ENCODE results near the gene PTPN14.

Gene PTPN14

DNA sequence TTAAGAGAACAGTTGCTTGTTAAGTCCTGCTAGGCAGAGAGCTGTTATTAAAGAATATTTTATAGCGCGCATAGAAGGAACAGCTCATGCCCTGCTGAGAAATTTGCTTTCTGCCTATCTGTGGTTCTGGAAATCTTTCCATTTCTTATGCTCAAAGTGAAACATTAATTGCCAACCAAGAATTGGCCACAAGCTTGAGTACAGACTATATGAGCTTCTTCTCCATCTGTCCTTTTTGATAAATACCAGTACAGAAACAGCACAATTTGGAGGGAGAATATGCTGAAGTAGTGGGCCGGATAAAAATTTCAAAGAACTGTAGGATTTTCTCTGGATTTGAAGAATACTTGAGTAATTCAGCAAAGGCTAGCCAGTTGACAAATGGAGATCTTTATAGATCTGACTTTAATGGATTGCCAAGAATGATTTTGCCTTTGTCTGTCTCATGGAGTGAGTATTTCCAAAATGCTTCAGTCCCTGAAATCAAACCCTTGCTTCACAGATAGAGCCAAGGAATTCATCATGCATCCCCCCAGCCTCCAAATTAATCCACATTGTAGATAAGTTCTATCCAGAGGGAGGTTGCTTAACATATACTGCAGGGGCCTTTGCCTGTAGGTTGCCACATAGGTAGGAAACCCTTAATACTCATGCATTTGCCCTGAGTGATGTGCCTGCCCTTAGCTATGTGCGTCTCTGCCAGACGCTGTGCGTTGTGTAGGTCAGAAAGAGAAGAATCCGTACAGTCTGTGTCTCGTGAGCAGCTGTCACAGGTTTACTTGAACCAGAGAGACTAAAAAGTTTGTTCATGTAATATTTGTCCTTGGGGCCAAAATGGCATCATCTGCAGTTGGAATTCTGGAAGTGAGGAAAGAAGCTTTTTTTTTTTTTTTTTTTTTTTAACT is 226.3 kb downstream of the PTPN14 start:
- Mint-ChIP-seq H3K36me3 (peaks cover 1% of the 10 kb centered on the region), H3K9me3 (no peaks in the 10 kb centered on the region)
- no peak for ATAC-seq

DNA sequence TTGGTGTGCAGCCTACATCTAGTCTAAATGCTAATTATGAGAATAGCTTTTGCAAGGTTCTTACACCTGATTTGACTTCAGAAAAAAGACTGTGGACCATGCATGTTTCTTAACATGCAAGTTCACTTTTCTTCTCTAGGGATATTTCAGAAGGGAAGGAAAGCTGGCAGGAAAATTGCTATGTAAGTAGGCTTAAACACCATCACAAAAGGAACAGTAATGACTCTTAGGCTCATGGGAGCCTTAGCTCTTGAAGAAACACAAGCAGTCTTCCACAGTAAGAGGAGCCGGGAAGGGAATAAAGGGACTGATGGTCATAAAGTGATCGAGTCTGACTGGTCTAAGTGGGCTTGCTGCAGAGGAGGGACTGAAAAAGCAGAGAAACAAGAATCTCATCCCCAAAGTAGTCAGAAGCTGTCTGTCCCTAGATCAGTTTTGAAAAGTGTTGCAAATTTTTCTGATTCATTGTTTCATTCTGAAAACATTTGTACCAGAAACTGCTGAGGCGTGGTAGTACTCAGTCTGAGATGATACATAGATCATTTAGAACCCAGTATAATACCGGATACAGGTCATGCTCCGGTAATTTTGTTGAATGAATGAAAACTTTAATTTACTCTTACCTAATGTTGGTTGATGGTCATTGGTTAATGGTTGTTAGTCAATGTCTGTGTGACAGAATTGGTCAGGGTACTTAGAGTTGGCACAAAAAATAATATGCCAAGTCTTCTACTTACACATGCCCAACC is 229.5 kb downstream of the PTPN14 start:
- Mint-ChIP-seq H3K27ac (no peak overlapping the region), H3K27me3 (no peaks in the 10 kb centered on the region), H3K9me3 (no peaks in the 10 kb centered on the region), H3K4me3 (no peak overlapping the region), H3K4me1 (peaks cover 16% of the 10 kb centered on the region), H3K36me3 (peaks cover 20% of the 10 kb centered on the region)
- peak; percentile 39 for ATAC-seq

More for the DNA sequence above, 226.3 kb downstream of the PTPN14 start:
- Mint-ChIP-seq H3K27me3 (no peaks in the 10 kb centered on the region), H3K4me1 (peaks cover 22% of the 10 kb centered on the region), H3K27ac (no peak overlapping the region), H3K4me3 (no peak overlapping the region)

DNA sequence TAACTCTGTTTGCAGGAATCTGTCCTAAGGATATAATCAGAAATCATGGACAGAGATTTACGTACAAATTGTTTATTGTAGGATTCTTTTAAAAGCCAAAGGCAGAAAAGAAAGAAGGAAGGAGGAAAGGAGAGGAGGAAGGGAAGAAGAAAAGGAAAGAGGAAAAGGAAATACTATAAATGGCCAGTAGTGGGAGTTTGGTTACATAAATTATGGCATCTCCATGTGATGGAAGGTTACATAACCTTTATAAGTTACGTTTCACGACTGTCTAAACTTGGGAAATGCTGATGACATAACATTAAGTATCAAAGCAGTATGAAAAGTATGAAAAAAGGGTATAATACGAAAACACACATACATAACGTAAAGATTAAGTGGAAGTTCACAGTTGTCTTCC is 231.5 kb downstream of the PTPN14 start:
- peaks cover 9% of the 10 kb centered on the region for H3K4me1 Mint-ChIP-seq
- H3K27ac Mint-ChIP-seq, result no peak overlapping the region

DNA sequence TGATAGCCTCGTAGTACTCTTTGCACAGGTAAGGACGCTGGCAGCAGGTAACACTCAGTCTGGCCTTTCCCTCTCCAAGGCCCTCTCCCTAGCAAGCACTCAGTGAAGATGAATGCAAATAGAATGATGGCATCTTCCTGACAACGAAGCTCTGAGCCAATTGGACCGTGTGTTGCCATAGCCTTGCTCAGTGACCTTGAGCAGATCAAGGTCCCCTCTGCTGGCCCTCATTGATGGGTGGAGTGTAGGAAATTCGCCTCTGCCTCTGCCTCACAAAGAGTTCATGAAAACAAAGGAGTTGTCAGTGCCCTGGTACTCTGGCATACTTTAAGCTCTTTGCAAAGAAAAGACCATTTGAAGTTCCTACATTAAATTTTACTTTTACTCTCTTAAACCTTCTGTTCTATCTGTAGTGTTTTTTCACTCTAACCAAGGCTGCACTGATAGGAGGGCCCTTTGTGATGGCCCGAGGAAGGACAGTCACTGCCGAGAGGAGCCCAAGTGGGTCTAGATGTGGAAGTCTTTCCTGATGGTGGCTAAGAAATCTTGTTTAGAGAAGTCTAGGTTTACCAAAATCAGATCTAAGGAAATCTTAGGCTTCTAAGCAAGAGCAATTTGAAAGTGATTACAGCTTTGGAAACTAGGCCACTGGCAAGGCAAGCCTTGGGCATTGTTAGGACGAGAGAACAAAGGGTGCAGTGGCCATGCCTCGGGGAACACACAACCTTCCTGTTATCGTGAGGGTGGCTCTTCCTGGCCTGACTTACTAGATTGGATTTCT is 232.3 kb downstream of the PTPN14 start:
- H3K9me3 Mint-ChIP-seq, result no peaks in the 10 kb centered on the region
- no peak overlapping the region for H3K27ac Mint-ChIP-seq
- H3K4me3 Mint-ChIP-seq, result no peak overlapping the region
- no peaks in the 10 kb centered on the region for H3K27me3 Mint-ChIP-seq
- ATAC-seq, result no peak
- peaks cover 32% of the 10 kb centered on the region for H3K36me3 Mint-ChIP-seq
- peaks cover 9% of the 10 kb centered on the region for H3K4me1 Mint-ChIP-seq

More for the DNA sequence above, 231.5 kb downstream of the PTPN14 start:
- ATAC-seq, result no peak
- Mint-ChIP-seq H3K27me3 (no peaks in the 10 kb centered on the region), H3K36me3 (peaks cover 30% of the 10 kb centered on the region), H3K9me3 (no peaks in the 10 kb centered on the region), H3K4me3 (no peak overlapping the region)

DNA sequence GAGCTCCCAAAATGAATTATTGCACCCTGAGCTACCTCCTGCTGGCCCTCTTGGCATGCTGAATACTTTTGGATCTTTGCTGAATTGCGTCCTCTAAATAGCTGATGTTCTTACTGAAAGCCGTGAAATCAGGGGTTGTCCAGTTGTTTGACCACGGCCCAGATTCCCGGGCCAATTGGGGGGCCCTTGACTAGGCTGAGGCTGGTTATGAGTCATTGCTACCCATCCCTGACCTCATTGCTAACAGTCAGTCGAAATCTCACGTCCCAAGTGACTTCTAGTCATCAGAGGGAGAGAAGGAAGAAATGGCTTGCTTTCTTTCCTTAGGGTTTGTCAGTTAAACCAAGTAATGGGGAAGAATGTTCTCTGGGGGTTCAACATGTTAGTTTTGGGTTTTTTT is 233.0 kb downstream of the PTPN14 start:
- peaks cover 9% of the 10 kb centered on the region for H3K4me1 Mint-ChIP-seq
- no peaks in the 10 kb centered on the region for H3K9me3 Mint-ChIP-seq
- H3K4me3 Mint-ChIP-seq, result no peak overlapping the region
- no peak for ATAC-seq
- H3K36me3 Mint-ChIP-seq, result peaks cover 32% of the 10 kb centered on the region
- H3K27ac Mint-ChIP-seq, result no peak overlapping the region
- H3K27me3 Mint-ChIP-seq, result no peaks in the 10 kb centered on the region

DNA sequence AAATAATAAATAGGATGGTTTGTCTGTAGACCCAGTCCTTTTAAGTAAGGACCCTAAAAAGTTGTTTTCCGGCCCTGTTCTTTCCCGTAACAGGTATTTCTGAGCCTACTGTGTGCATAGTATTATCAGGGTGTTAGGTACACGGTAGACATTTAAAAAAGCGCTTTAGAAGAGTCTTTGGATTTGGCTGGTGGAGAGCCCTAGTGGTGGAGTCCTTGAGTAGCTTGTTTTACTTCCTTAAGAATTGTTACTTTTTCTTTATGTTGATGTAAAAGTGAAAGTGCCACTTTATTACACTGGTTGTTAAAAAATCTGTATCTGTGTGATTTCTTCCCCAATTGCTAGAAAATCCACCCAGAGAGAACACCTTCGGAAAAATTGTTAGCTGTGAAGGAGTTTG is 233.7 kb downstream of the PTPN14 start:
- Mint-ChIP-seq H3K4me1 (peaks cover 9% of the 10 kb centered on the region), H3K4me3 (peak overlapping the region; percentile 10), H3K27me3 (no peaks in the 10 kb centered on the region), H3K36me3 (peaks cover 32% of the 10 kb centered on the region), H3K27ac (no peak overlapping the region), H3K9me3 (no peaks in the 10 kb centered on the region)
- no peak for ATAC-seq

DNA sequence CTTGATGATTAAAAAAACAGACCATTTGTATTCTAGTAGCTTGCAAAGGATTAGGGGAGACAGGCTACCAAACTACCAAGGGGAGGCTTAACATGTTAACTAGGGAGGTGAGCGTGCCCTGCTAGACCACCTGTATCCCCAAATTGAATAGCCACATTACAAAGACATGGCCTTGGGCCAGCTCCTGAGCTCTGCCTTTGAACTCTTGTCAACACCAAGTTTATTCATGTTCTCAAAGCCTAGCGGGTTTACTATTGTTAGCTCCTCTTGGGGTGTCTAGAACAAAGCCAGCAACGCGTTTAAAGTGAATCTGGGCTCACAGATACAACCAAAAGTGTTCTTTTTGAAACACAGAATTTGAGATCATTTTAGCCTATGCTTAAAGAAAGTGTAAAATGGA is 234.1 kb downstream of the PTPN14 start:
- no peaks in the 10 kb centered on the region for H3K27me3 Mint-ChIP-seq
- no peak overlapping the region for H3K4me3 Mint-ChIP-seq
- ATAC-seq, result no peak
- no peak overlapping the region for H3K27ac Mint-ChIP-seq
- peaks cover 9% of the 10 kb centered on the region for H3K4me1 Mint-ChIP-seq
- peaks cover 32% of the 10 kb centered on the region for H3K36me3 Mint-ChIP-seq
- no peaks in the 10 kb centered on the region for H3K9me3 Mint-ChIP-seq

DNA sequence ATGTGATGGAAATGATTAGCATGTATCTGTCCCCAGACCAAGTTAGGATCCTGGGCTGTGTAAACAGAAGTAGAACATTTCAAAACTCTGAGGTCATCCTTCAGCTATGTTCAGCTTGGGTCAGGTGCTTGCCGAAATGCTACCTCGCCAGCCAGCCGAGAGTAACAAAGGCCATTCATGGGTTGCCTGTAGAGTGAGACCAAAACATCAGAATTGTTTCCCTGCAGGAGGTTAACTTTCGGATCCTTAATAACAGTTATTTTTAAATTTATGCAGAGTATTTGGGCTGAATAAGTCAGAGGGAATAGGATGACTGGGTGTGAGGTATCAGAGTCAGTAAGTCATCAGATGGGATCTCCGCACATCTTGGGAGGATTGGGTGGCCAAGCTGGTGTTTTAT is 234.8 kb downstream of the PTPN14 start:
- no peaks in the 10 kb centered on the region for H3K27me3 Mint-ChIP-seq
- H3K27ac Mint-ChIP-seq, result no peak overlapping the region
- peaks cover 4% of the 10 kb centered on the region for H3K4me1 Mint-ChIP-seq
- H3K4me3 Mint-ChIP-seq, result no peak overlapping the region
- H3K36me3 Mint-ChIP-seq, result peaks cover 32% of the 10 kb centered on the region
- peak; percentile 27 for ATAC-seq
- no peaks in the 10 kb centered on the region for H3K9me3 Mint-ChIP-seq

DNA sequence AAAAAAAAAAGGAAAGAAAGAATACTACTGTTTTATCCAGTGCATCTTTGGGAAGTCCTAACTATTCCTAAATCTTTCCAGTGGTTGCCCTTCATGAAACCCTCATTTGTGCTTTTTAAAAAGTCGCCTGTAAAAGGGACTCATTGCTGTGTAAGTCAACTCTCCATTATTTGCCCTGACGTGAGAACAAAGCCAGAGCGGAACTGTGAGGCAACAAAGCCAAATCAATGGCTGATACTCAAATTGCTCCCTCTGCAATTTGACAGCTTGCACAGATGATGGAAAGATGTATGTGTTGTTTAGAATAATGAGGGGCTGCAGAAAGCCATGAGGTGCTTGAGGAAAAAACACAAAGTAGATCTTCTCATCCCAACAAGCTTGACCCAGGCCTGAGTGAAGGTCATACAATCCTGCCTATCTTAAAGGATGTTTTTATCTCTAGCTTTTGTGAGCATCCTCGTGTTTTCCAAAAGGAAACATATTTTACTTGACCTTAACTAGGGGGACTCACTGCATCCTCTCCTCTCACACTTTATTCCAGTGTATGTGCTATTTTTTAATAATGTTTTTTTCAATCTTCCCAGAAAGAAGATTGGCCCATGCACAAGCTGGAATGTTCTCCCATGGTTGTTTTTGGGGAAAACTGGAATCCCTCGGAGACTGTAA is 237.1 kb downstream of the PTPN14 start:
- Mint-ChIP-seq H3K9me3 (no peaks in the 10 kb centered on the region), H3K4me1 (no peaks in the 10 kb centered on the region), H3K4me3 (no peak overlapping the region), H3K27me3 (no peaks in the 10 kb centered on the region), H3K36me3 (peaks cover 22% of the 10 kb centered on the region), H3K27ac (no peak overlapping the region)
- ATAC-seq, result no peak

DNA sequence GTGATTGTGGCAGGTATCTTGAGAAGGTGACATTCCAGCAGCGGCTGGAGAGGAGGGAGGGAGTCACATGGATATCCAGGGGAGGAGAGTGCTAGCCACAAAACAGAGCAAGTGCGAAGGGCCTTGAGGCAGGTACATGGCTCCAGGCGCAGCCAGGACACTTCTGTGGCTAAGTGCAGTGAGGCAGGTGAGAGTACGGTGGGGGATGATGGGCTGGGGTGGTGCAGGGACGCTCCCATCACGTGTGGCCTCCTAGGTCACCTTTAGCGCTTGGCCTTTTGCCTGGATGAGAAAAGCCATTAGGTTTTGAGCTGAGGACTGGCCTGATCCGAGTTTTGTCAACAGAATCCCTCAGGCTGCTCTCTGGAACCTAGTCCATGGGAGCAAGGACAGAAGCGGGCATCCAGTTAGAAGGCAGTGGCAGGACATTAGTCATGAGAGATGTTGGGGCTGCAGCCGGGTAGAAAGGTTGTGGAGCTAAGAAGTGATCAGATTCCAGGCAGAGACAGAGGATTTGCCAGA is 238.8 kb downstream of the PTPN14 start:
- Mint-ChIP-seq H3K36me3 (peaks cover 12% of the 10 kb centered on the region), H3K27ac (no peak overlapping the region), H3K27me3 (no peaks in the 10 kb centered on the region), H3K9me3 (no peaks in the 10 kb centered on the region), H3K4me3 (no peak overlapping the region), H3K4me1 (peaks cover 6% of the 10 kb centered on the region)
- no peak for ATAC-seq

DNA sequence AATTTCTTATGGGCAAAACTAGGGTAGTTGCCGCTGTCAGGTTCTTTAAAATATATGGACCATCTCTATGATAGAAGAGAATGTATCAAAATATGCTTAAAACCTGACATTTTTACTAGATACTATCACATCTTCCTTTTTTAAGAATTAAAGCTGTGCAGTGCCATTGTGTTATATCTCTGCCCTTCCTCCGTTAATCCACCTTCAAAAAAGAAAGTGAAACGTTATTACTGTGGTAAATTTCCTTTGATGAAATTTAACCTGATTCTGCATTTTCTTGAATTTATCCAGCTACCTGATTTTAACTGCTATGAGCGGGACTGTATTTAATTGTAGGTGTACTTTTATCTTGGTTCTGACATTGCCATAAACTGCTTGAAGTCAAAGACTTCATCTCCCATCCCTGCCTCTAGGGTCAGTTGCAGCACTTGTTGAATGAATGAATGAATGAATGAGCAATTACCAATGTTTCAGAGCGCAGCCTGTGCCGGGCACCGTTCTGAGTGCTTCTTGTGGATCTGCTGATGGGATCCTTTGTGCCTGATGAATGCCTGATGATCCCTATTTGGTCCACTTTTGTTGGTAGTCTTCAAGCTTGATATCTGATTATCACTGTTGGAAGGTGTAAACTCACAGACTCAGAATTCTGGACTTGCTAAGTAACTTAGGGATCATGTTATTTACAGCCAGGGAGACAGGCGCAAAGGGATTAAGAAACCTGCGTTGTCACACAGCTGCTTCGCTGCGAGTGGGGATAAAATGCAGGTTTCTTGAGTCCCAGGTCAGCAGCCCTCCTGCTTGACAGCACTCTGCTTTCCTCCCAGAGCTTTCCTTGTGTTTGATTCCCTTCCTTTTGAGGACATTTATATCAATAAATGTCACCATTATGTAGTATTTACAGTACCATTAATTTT is 240.4 kb downstream of the PTPN14 start:
- no peak for ATAC-seq
- Mint-ChIP-seq H3K36me3 (peaks cover 12% of the 10 kb centered on the region), H3K27ac (no peak overlapping the region), H3K9me3 (no peaks in the 10 kb centered on the region), H3K27me3 (no peaks in the 10 kb centered on the region), H3K4me3 (peak overlapping the region; percentile 24), H3K4me1 (peaks cover 6% of the 10 kb centered on the region)

DNA sequence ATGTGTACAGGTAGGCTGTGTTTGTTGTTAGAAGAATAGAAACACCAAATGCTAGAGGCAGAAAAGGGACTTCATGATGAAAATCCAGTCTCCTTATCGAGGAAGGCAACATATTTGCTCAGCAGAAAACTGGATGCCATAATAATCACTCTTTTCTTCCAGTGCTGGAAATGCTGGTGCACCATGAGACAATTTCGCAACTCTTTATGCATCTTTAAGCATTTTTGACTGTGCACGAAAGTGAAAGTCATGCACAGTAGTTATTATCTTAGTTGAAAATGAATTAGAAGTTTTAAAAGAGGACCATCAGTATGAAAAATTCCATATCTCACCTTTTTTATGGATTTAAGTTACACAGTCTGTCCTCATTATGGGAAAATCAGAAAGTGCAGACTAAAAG is 241.4 kb downstream of the PTPN14 start:
- no peak overlapping the region for H3K4me3 Mint-ChIP-seq
- no peak overlapping the region for H3K27ac Mint-ChIP-seq
- H3K9me3 Mint-ChIP-seq, result no peaks in the 10 kb centered on the region
- peaks cover 2% of the 10 kb centered on the region for H3K36me3 Mint-ChIP-seq
- no peaks in the 10 kb centered on the region for H3K27me3 Mint-ChIP-seq
- ATAC-seq, result no peak
- H3K4me1 Mint-ChIP-seq, result peaks cover 6% of the 10 kb centered on the region

DNA sequence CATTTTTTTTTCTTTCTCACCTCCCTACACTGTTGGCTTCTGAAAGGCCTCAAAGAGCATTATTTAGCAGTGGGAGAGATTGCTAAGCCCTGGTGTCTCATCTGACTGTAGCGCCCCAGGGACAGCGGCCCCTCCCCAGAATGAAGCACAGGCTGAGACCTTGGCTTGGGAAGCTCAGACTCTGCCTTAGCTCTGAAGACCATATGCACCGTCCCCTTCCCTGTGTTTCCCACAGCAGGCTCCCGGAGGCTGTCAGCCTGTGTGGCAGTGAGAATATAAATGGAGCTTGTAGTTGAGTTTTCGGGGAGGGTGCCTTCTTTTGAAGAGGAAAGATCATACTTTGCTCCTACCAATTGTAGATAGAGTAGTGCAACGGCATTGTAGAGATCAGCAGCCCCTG is 245.1 kb downstream of the PTPN14 start:
- Mint-ChIP-seq H3K4me3 (no peak overlapping the region), H3K36me3 (no peaks in the 10 kb centered on the region), H3K9me3 (no peaks in the 10 kb centered on the region), H3K27me3 (no peaks in the 10 kb centered on the region), H3K4me1 (peaks cover 17% of the 10 kb centered on the region), H3K27ac (no peak overlapping the region)
- no peak for ATAC-seq

All from stimulated activated memory B cell treated with anti-CD40 and anti-IgM and Interleukin-4, amounts not matched to agents 10 μg/mL and 1 μg/mL and 100 μg/mL, for 72 hours (primary cell).